KMS-11 (cell line): ENCODE measurements around the gene BTBD19.

Source experiments
- H2AFZ ChIP-seq: fragments of 200-600 bp; sonication (generic); 2 replicates; pipeline ENCODE4 v1.6.1; 2016; ENCODE audit warnings: antibody characterized with exemption, mixed run types, low read depth
- H3K27ac ChIP-seq: fragments of 200-600 bp; sonication (generic); 2 replicates; pipeline ENCODE4 v1.6.1; 2016; ENCODE audit warnings: mild to moderate bottlenecking, mixed run types
- H3K27me3 ChIP-seq: fragments of 200-600 bp; sonication (generic); 2 replicates; pipeline ENCODE4 v1.6.1; 2017; ENCODE audit warnings: mild to moderate bottlenecking, low read depth, mixed run types, moderate library complexity; ENCODE audit not compliant: insufficient read depth
- H3K36me3 ChIP-seq: fragments of 200-600 bp; sonication (generic); 2 replicates; pipeline ENCODE4 v1.6.1; 2017; ENCODE audit warnings: mild to moderate bottlenecking, mixed run types; ENCODE audit not compliant: insufficient read depth
- H3K4me1 ChIP-seq: fragments of 200-600 bp; sonication (generic); 2 replicates; pipeline ENCODE4 v1.6.1; 2016; ENCODE audit warnings: mild to moderate bottlenecking, low read depth, mixed run types; ENCODE audit not compliant: poor library complexity, severe bottlenecking
- H3K4me2 ChIP-seq: fragments of 200-600 bp; sonication (generic); 2 replicates; pipeline ENCODE4 v1.7.0; 2016; ENCODE audit warnings: mild to moderate bottlenecking, mixed run types
- H3K4me3 ChIP-seq: fragments of 200-600 bp; sonication (generic); IDR thresholded peaks from 2 replicates; pipeline ENCODE4 v1.6.1; 2017; ENCODE audit warnings: low read depth, low read length, mixed read lengths; ENCODE audit not compliant: insufficient read depth
- H3K79me2 ChIP-seq: fragments of 200-600 bp; sonication (generic); 2 replicates; pipeline ENCODE4 v1.6.1; 2016; ENCODE audit warnings: low read depth, mixed run types; ENCODE audit not compliant: insufficient read depth
- H3K9ac ChIP-seq: fragments of 200-600 bp; sonication (generic); 2 replicates; pipeline ENCODE4 v1.6.1; 2016; ENCODE audit warnings: mild to moderate bottlenecking, mixed run types
- H4K20me1 ChIP-seq: fragments of 200-600 bp; sonication (generic); 2 replicates; pipeline ENCODE4 v1.6.1; 2016; ENCODE audit warnings: mild to moderate bottlenecking, mixed run types; ENCODE audit not compliant: insufficient read depth
- CTCF ChIP-seq: fragments of 200-600 bp; sonication (generic); conservative IDR thresholded peaks from 2 replicates; pipeline ENCODE4 v1.6.1; 2017; ENCODE audit warnings: low read depth, mild to moderate bottlenecking, antibody characterized with exemption, low read length, moderate library complexity, mixed read lengths

The BTBD19 gene

GRCh38 chr1:44853201-44853600, 44.9 kb downstream of the BTBD19 start:
- Histone ChIP-seq H2AFZ (no peak overlapping the region), H3K9ac (no peak overlapping the region), H3K36me3 (no peaks in the 10 kb centered on the region; the same call in 1 of the 2 replicates), H3K4me2 (no peak overlapping the region), H3K27me3 (no peaks in the 10 kb centered on the region), H3K4me1 (no peaks in the 10 kb centered on the region), H3K79me2 (no peaks in the 10 kb centered on the region), H3K4me3 (no peak overlapping the region), H3K27ac (no peak overlapping the region), H4K20me1 (no peaks in the 10 kb centered on the region)
- no peak for TF ChIP-seq CTCF

GRCh38 chr1:44854970-44855369, 46.6 kb downstream of the BTBD19 start:
- TF ChIP-seq CTCF, result no peak
- no peak overlapping the region for H3K9ac ChIP-seq

GRCh38 chr1:44855742-44856141, 47.4 kb downstream of the BTBD19 start:
- H3K9ac ChIP-seq, result no peak overlapping the region
- no peak overlapping the region for H3K4me3 ChIP-seq
- H3K4me1 ChIP-seq, result no peaks in the 10 kb centered on the region
- H2AFZ ChIP-seq, result no peak overlapping the region
- no peak overlapping the region for H3K4me2 ChIP-seq
- H3K27me3 ChIP-seq, result no peaks in the 10 kb centered on the region
- no peaks in the 10 kb centered on the region for H4K20me1 ChIP-seq
- H3K79me2 ChIP-seq, result no peaks in the 10 kb centered on the region
- H3K27ac ChIP-seq, result no peak overlapping the region
- no peaks in the 10 kb centered on the region; the same call in 1 of the 2 replicates for H3K36me3 ChIP-seq
- no peak for TF ChIP-seq CTCF

More at GRCh38 chr1:44854970-44855369, 46.6 kb downstream of the BTBD19 start:
- Histone ChIP-seq H3K79me2 (no peaks in the 10 kb centered on the region), H4K20me1 (no peaks in the 10 kb centered on the region), H3K36me3 (no peaks in the 10 kb centered on the region; the same call in 1 of the 2 replicates), H3K4me3 (no peak overlapping the region), H3K27ac (no peak overlapping the region), H3K27me3 (no peaks in the 10 kb centered on the region), H3K4me1 (no peaks in the 10 kb centered on the region), H3K4me2 (no peak overlapping the region), H2AFZ (no peak overlapping the region)

- H4K20me1 ChIP-seq, result no peaks in the 10 kb centered on the region
- no peak for TF ChIP-seq CTCF
- no peaks in the 10 kb centered on the region for H3K79me2 ChIP-seq
Measured at GRCh38 chr1:44857446-44857845, 49.1 kb downstream of the BTBD19 start.

More at GRCh38 chr1:44857446-44857845, 49.1 kb downstream of the BTBD19 start:
- no peak overlapping the region for H2AFZ ChIP-seq
- H3K27me3 ChIP-seq, result no peaks in the 10 kb centered on the region
- no peaks in the 10 kb centered on the region for H3K4me1 ChIP-seq
- no peaks in the 10 kb centered on the region for H3K36me3 ChIP-seq
- H3K4me3 ChIP-seq, result no peak overlapping the region
- no peak overlapping the region for H3K4me2 ChIP-seq
- no peak overlapping the region for H3K27ac ChIP-seq
- no peak overlapping the region for H3K9ac ChIP-seq
